ENCODE data around the gene TECPR1. TPM values are rescaled to one million over a fixed set of nuclear protein-coding genes. Genes with fewer than 3 reads are reported as not detected.

The TECPR1 gene
- total and polyA plus RNA-seq, 2 of the 4 experiments (the other 2 are of a cell fraction), result 11.5 to 14.7 TPM

GRCh38 chr7:98286701-98287485 is 34.9 kb upstream of the TECPR1 start:
- H3K4me3 ChIP-seq (ENCODE audit: insufficient read depth, low read depth, low read length), result no peak overlapping the region
- no peaks in the 10 kb centered on the region for H3K27me3 ChIP-seq (ENCODE audit: control insufficient read depth, insufficient read depth, low read length)
- H2BK15ac ChIP-seq (ENCODE audit: low read depth, low read length), result peak overlapping the region; percentile 70; the same call in 2 of the 3 replicates
- H3K4me2 ChIP-seq (ENCODE audit: low read depth, low read length), result peak overlapping the region; percentile 1
- H4K91ac ChIP-seq (ENCODE audit: insufficient read depth, low read depth, low read length), result peak overlapping the region; percentile 97
- peak overlapping the region; percentile 91 for H3K27ac ChIP-seq (ENCODE audit: insufficient read depth, low read length)
- H3K9me3 ChIP-seq (ENCODE audit: control insufficient read depth, insufficient read depth, low read length), result no peaks in the 10 kb centered on the region
- H4K20me1 ChIP-seq (ENCODE audit: insufficient read depth, low read length), result peaks cover 86% of the 10 kb centered on the region
- TF ChIP-seq POLR2A (IDR thresholded peaks at IDR 0.05; ENCODE audit: low read depth, low read length) (no peak), CEBPB (IDR thresholded peaks at IDR 0.05; ENCODE audit: low read depth, low read length) (no peak), RCOR1 (IDR thresholded peaks at IDR 0.05; ENCODE audit: insufficient replicate concordance, low read length) (no peak), USF2 (IDR thresholded peaks at IDR 0.05; ENCODE audit: low read depth, low read length) (no peak), NFE2L2 (IDR thresholded peaks at IDR 0.05; ENCODE audit: low read depth, low read length) (no peak), RFX5 (IDR thresholded peaks at IDR 0.05; ENCODE audit: low read depth, low read length) (no peak), FOS (IDR thresholded peaks at IDR 0.05; ENCODE audit: low read depth, low read length) (no peak), CTCF (conservative IDR thresholded peaks at IDR 0.05; ENCODE audit: low read depth, low read length) (no peak), MXI1 (IDR thresholded peaks at IDR 0.05; ENCODE audit: borderline replicate concordance, low read depth, low read length) (no peak), BHLHE40 (IDR thresholded peaks at IDR 0.05; ENCODE audit: low read depth, low read length) (no peak), SMC3 (IDR thresholded peaks at IDR 0.05; ENCODE audit: low read depth, low read length) (no peak), ELK1 (IDR thresholded peaks at IDR 0.05; ENCODE audit: borderline replicate concordance, low read depth, low read length) (no peak), CHD1 (IDR thresholded peaks at IDR 0.05; ENCODE audit: low read depth, low read length) (no peak), MAZ (IDR thresholded peaks at IDR 0.05; ENCODE audit: borderline replicate concordance, low read depth, low read length) (no peak)
- 80% methylated on average over 13 of the region's 21 CpGs; no CpG with 5 or more reads in 1 of the 2 experiments for WGBS, 2 experiments (ENCODE audit: extremely low coverage in 2 of 2, insufficient read length in 1 of 2)
- ATAC-seq (ENCODE audit: low read depth), result no peak
- peak overlapping the region; percentile 83 for H2BK5ac ChIP-seq (ENCODE audit: low read depth, low read length, poor library complexity, severe bottlenecking)
- DNase-seq, result no peak
- in situ Hi-C loops (cut with MboI; ENCODE audit: low sequenced_read_pairs) (no loop called here), intact Hi-C loops (cut with micrococcal nuclease) (no loop called here), dilution Hi-C loops (cut with HindIII; ENCODE audit: low sequenced_read_pairs, unreplicated experiment) (no loop called here)
- peak overlapping the region; percentile 8; the same call in 1 of the 2 replicates for H3K18ac ChIP-seq (ENCODE audit: low read depth, low read length)
- BruUV-seq (replicated peaks), result no TSS peak
- peaks cover 46% of the 10 kb centered on the region for H3K36me3 ChIP-seq (ENCODE audit: control insufficient read depth, insufficient read depth, low read length)
- H3K4ac ChIP-seq (ENCODE audit: low read depth, low read length), result peak overlapping the region; percentile 96
- H3K9me1 ChIP-seq (ENCODE audit: insufficient read depth, low read length), result peaks cover 21% of the 10 kb centered on the region
- peak overlapping the region; percentile 89 for H3K14ac ChIP-seq (replicated peaks; ENCODE audit: low read depth, low read length)
- ChIA-PET CTCF (no interaction called here), POLR2A (ENCODE audit: unreplicated experiment) (no interaction called here)
- H2AK9ac ChIP-seq (replicated peaks; ENCODE audit: low read depth, low read length, poor library complexity), result peak overlapping the region; percentile 99
- H3K4me1 ChIP-seq (ENCODE audit: control insufficient read depth, insufficient read depth, low read length), result peaks cover 37% of the 10 kb centered on the region
- H2AFZ ChIP-seq (replicated peaks; ENCODE audit: low read length, poor library complexity), result no peak overlapping the region
- peaks cover 15 to 81% of the 10 kb centered on the region in 2 experiments; a peak in 3 of 4 replicates for H3K79me1 ChIP-seq (ENCODE audit: low read depth in 1 of 2, low read length in 2 of 2)
- H4K5ac ChIP-seq (ENCODE audit: low read depth, low read length), result peak overlapping the region; percentile 6; the same call in 1 of the 2 replicates
- peak overlapping the region; percentile 92 for H2BK120ac ChIP-seq (ENCODE audit: low read depth, low read length)
- H2AK5ac ChIP-seq (ENCODE audit: low read depth, low read length), result peak overlapping the region; percentile 59
- H3K56ac ChIP-seq (ENCODE audit: extremely low read depth, insufficient read depth, low read length), result peak overlapping the region; percentile 65; the same call in 1 of the 2 replicates
- peak overlapping the region; percentile 24; the same call in 1 of the 2 replicates for H3K9ac ChIP-seq (ENCODE audit: low read depth, low read length)
- H3K23ac ChIP-seq (ENCODE audit: low read depth, low read length), result peak overlapping the region; percentile 79
- H4K8ac ChIP-seq (ENCODE audit: low read depth in 2 of 2, low read length in 2 of 2), result peak overlapping the region; percentile 94 to 95
- peak overlapping the region; percentile 79; the same call in 1 of the 2 replicates for H2BK20ac ChIP-seq (ENCODE audit: low read depth, low read length)

Data from IMR-90 (cell line).